Prostate gland (tissue), 2 donors: ENCODE data around the gene CAV3. TPM values are rescaled to one million over a fixed set of nuclear protein-coding genes. Genes with fewer than 3 reads are reported as not detected.

ENCODE experiments used
- DNase-seq: peaks from one replicate; pipeline ENCODE4 v3.0.0-alpha.2; 2019; ENCODE audit warnings: low spot score
- H3K27ac ChIP-seq, 2 donors: fragments of 200-600 bp; sonication (generic); 2 replicates each; pipeline ENCODE4 v1.5.1; 2017 to 2019
- H3K27me3 ChIP-seq: fragments of 200-600 bp; sonication (generic); replicated peaks from 2 replicates; pipeline ENCODE4 v1.5.1; 2019; ENCODE audit not compliant: insufficient read depth
- H3K36me3 ChIP-seq, 2 donors: fragments of 200-600 bp; sonication (generic); 1 replicate in 1 of 2; 2 replicates in 1 of 2; pipeline versions ENCODE4 v1.5.1 to v1.8.1; 2017 to 2019
- H3K4me1 ChIP-seq: fragments of 200-600 bp; sonication (generic); replicated peaks from 2 replicates; pipeline ENCODE4 v1.5.1; 2019
- H3K4me3 ChIP-seq, 2 donors: fragments of 200-600 bp; sonication (generic); 2 replicates each; pipeline ENCODE4 v1.5.1; 2017 to 2019
- H3K9me3 ChIP-seq: fragments of 200-600 bp; sonication (generic); 2 replicates; pipeline ENCODE4 v1.5.1; 2017
- CTCF ChIP-seq, 4 experiments: fragments of 200-600 bp in 2 of 4; fragments of 450-650 bp in 2 of 4; sonication (generic) in 2 of 4; IDR thresholded peaks; 1 replicate in 3 of 4; 2 replicates in 1 of 4; pipeline ENCODE4 v1.5.1; 2016 to 2019; ENCODE audit warnings: antibody characterized with exemption in 4 of 4, mild to moderate bottlenecking in 2 of 4, moderate library complexity in 2 of 4
- POLR2A ChIP-seq: fragments of 450-650 bp; IDR thresholded peaks from one replicate; pipeline ENCODE4 v1.6.1; 2016; ENCODE audit warnings: antibody characterized with exemption, mild to moderate bottlenecking
- POLR2AphosphoS5 ChIP-seq: sonication (generic); formaldehyde crosslinking; IDR thresholded peaks from one replicate; pipeline ENCODE4 v1.6.1; 2017; ENCODE audit warnings: antibody characterized with exemption
- WGBS: methylation state at CpG from one replicate; pipeline ENCODE4 v1.1.5; 2018; 5-methylcytosine and 5-hydroxymethylcytosine counted together
- intact Hi-C: fragments of 100-400 bp; cut with DNase I; formaldehyde crosslinking; loops from one replicate; pipeline ENCODE4 v1.14.2; 2022
- total RNA-seq, 2 donors: library from RNA; depleted of rRNA; stranded (reverse); fragments of >200 nt; gene quantifications; one replicate each; pipeline ENCODE4 v1.1.0, GENCODE V29; 2016

The CAV3 gene
- total RNA-seq, 2 donors from 2014 or later: 1.2 TPM; not detected in 1

DNA sequence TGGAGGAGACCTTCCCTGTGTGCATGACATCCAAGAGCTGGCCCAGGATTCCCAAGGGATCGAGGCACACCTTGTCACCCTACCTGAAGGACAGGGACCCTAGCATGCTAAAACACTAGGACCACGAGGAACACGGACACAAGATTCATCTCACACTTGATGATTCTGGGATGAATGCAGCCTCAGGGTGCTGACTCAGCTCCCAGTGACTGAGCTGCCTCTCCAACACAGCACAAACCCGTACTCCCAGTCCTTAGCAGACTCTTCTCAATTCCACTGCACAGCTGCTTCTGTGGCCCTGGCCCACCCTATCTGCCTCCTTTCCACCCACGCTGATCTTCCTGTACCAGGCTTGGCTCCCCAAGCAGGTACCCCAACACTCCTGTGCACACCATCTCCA lies 44.9 kb downstream of the CAV3 start:
- intact Hi-C loops: no loop called here
- no peak for TF ChIP-seq POLR2AphosphoS5
- TF ChIP-seq CTCF (IDR thresholded peaks at IDR 0.05): no peak
- no peak for TF ChIP-seq POLR2A
- Histone ChIP-seq H3K36me3 (no peaks in the 10 kb centered on the region), H3K27ac (no peak overlapping the region), H3K4me3 (no peak overlapping the region), H3K27me3 (no peaks in the 10 kb centered on the region), H3K9me3 (no peaks in the 10 kb centered on the region), H3K4me1 (no peaks in the 10 kb centered on the region)
- no peak for DNase-seq
- WGBS: 76% methylated on average over 5 of the region's 5 CpGs

- Histone ChIP-seq H3K36me3 (no peaks in the 10 kb centered on the region), H3K9me3 (no peaks in the 10 kb centered on the region), H3K27ac (no peak overlapping the region), H3K27me3 (no peaks in the 10 kb centered on the region), H3K4me3 (no peak overlapping the region), H3K4me1 (no peaks in the 10 kb centered on the region)
- intact Hi-C loops: no loop called here
- DNase-seq: no peak
- no peak for TF ChIP-seq POLR2A
- no peak for TF ChIP-seq POLR2AphosphoS5
- TF ChIP-seq CTCF (IDR thresholded peaks at IDR 0.05): no peak
Observed at GRCh38 chr3:8780279-8780678, 46.7 kb downstream of the CAV3 start.

- Histone ChIP-seq H3K27ac (no peak overlapping the region), H3K4me3 (no peak overlapping the region), H3K4me1 (no peaks in the 10 kb centered on the region), H3K9me3 (no peaks in the 10 kb centered on the region), H3K27me3 (no peaks in the 10 kb centered on the region), H3K36me3 (no peaks in the 10 kb centered on the region)
- WGBS: 93% methylated on average over 3 of the region's 3 CpGs
- no peak for DNase-seq
- intact Hi-C loops: no loop called here
- no peak for TF ChIP-seq POLR2AphosphoS5
- no peak for TF ChIP-seq CTCF (IDR thresholded peaks at IDR 0.05)
- TF ChIP-seq POLR2A: no peak
Observed at GRCh38 chr3:8784676-8785435, 51.3 kb downstream of the CAV3 start.

- Histone ChIP-seq H3K9me3 (no peaks in the 10 kb centered on the region), H3K27ac (no peak overlapping the region), H3K27me3 (no peaks in the 10 kb centered on the region), H3K4me1 (no peaks in the 10 kb centered on the region), H3K4me3 (no peak overlapping the region), H3K36me3 (no peaks in the 10 kb centered on the region)
- TF ChIP-seq CTCF (IDR thresholded peaks at IDR 0.05): no peak
- no peak for TF ChIP-seq POLR2A
- TF ChIP-seq POLR2AphosphoS5: no peak
- 88% methylated on average over 2 of the region's 2 CpGs for WGBS
- intact Hi-C loops: no loop called here
- DNase-seq: no peak
Observed at GRCh38 chr3:8790529-8790928, 56.9 kb downstream of the CAV3 start.

GRCh38 chr3:8793242-8793641 lies 59.6 kb downstream of the CAV3 start:
- H3K4me1 ChIP-seq: no peaks in the 10 kb centered on the region
- H3K4me3 ChIP-seq: no peak overlapping the region
- 89% methylated on average over 7 of the region's 7 CpGs for WGBS
- H3K27me3 ChIP-seq: no peaks in the 10 kb centered on the region
- no peak for DNase-seq
- intact Hi-C loops: no loop called here
- TF ChIP-seq POLR2AphosphoS5: no peak
- no peak for TF ChIP-seq POLR2A
- TF ChIP-seq CTCF (IDR thresholded peaks at IDR 0.05): no peak
- no peaks in the 10 kb centered on the region for H3K36me3 ChIP-seq
- H3K27ac ChIP-seq: no peak overlapping the region
- no peaks in the 10 kb centered on the region for H3K9me3 ChIP-seq
